Transverse colon (tissue), 4 donors: Measurements from ENCODE around the gene IL12A. TPM values are rescaled to one million over a fixed set of nuclear protein-coding genes. Genes with fewer than 3 reads are reported as not detected.

Experiments used
- DNase-seq: peaks from one replicate; pipeline ENCODE4 v3.0.0-alpha.2; 2019
- H3K27ac ChIP-seq, 4 donors: fragments of 200-600 bp; sonication (generic); 2 replicates each; pipeline ENCODE4 v1.5.1; 2016 to 2018; ENCODE audit warnings: inconsistent platforms in 4 of 4
- H3K27me3 ChIP-seq: fragments of 200-600 bp; sonication (generic); 2 replicates; pipeline ENCODE4 v1.5.1; 2017; ENCODE audit warnings: inconsistent platforms
- H3K36me3 ChIP-seq, 4 donors: fragments of 200-600 bp; sonication (generic); 2 replicates each; pipeline ENCODE4 v1.5.1; 2017 to 2019; ENCODE audit warnings: inconsistent platforms in 4 of 4
- H3K4me1 ChIP-seq, 4 donors: fragments of 200-600 bp; sonication (generic); 2 replicates each; pipeline ENCODE4 v1.5.1; 2017 to 2020; ENCODE audit warnings: inconsistent platforms in 4 of 4
- H3K4me3 ChIP-seq, 4 donors: fragments of 200-600 bp; sonication (generic); 1 replicate in 1 of 4; 2 replicates in 3 of 4; pipeline versions ENCODE4 v1.5.1 to v1.6.1; 2017 to 2019; ENCODE audit warnings: inconsistent platforms in 4 of 4
- H3K9me3 ChIP-seq, 2 donors: fragments of 200-600 bp; sonication (generic); 2 replicates each; pipeline ENCODE4 v1.5.1; 2017 to 2019; ENCODE audit warnings: inconsistent platforms in 2 of 2
- EP300 ChIP-seq: sonication (generic); formaldehyde crosslinking; IDR thresholded peaks from one replicate; pipeline ENCODE4 v1.6.1; 2017; ENCODE audit warnings: antibody characterized with exemption, low read depth
- POLR2A ChIP-seq: fragments of 450-650 bp; IDR thresholded peaks from one replicate; pipeline ENCODE4 v1.6.1; 2016; ENCODE audit warnings: antibody characterized with exemption, mild to moderate bottlenecking, moderate library complexity
- POLR2AphosphoS5 ChIP-seq, 3 donors: sonication (generic); formaldehyde crosslinking; IDR thresholded peaks; one replicate each; pipeline ENCODE4 v1.6.1; 2016; ENCODE audit warnings: antibody characterized with exemption in 3 of 3
- WGBS, 2 donors: methylation state at CpG; one replicate each; pipeline ENCODE4 v1.1.5; 2018; ENCODE audit warnings: low coverage in 1 of 2; 5-methylcytosine and 5-hydroxymethylcytosine counted together
- in situ Hi-C, 4 donors: fragments of 200-750 bp; cut with MboI; loops; one replicate each; pipeline versions ENCODE4 v1.15.0 to v1.15.1; 2017; ENCODE audit warnings: low sequenced_read_pairs in 3 of 4, low pct_ligation_motif_present in 1 of 4, low pct_unique_long_range_greater_than_20kb in 1 of 4
- intact Hi-C: fragments of 100-400 bp; cut with DNase I; formaldehyde crosslinking; loops from one replicate; pipeline ENCODE4 v1.15.1; 2023; ENCODE audit warnings: low total_unique reads
- total RNA-seq, 4 donors: library from RNA; depleted of rRNA; stranded (reverse); fragments of >200 nt; gene quantifications; one replicate each; pipeline ENCODE4 v1.1.0, GENCODE V29; 2016
- TF ChIP-seq, protein P1 (sequence below), 5 experiments: fragments of 200-600 bp in 3 of 5; fragments of 450-650 bp in 2 of 5; sonication (generic) in 3 of 5; IDR thresholded peaks; 1 replicate in 2 of 5; 2 replicates in 3 of 5; pipeline ENCODE4 v1.5.1; 2016 to 2017; ENCODE audit warnings: antibody characterized with exemption in 5 of 5, inconsistent platforms in 3 of 5, mild to moderate bottlenecking in 2 of 5, moderate library complexity in 1 of 5

IL12A gene
- total RNA-seq, 4 donors from 2014 or later: 3.4 to 6.4 TPM; not detected in 2

DNA sequence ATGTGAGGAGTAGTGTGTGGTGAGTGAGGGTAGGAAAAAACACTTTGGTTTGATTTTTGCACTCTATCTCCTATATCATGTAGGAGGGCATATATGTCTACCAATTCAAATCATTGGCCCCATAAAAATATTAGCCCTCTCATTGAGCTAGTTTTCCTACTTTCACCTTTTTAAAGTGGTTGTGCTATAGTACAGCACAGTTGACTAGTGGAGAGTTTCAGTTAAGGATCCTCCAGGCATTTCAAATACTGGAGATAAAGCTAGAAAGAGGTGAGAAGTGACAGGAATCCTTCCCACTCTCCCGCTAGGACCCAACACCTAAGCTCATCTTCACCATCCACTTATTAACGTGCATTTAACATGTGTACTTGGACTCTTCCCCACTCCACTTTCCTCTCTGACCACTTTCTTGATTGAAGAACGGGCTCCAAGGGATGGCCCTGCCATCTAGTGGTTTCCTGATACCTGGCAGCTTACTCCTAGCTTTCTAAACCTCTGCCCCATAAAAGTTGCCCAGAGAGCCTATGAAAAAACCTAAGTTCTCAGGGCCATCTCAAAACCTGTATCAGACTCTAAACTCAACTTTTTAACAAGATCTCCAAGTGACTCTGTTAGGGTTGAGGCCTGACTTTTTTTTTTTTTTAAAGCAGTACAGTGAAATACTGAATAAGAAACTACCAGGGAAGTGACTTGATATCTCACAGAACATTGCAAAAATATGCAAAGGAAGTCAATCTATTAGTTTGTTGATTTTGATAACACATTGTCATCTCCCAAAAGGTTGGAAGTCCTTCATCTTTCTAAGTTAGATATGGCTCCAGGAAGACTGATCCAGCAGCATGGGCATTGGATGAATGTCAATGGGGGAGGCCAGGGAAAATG lies 17.9 kb downstream of the IL12A start:
- in situ Hi-C loops (loop anchor here (5.0 to 25.0 kb wide), 5 partner anchors 82 to 744 kb away; no protein-coding TSS in a partner anchor), intact Hi-C loops (loop anchor here (10.0 kb wide), 1 partner anchor 742 kb away; no protein-coding TSS in a partner anchor)
- Histone ChIP-seq H3K4me3 (no peak overlapping the region), H3K27me3 (no peaks in the 10 kb centered on the region), H3K36me3 (no peaks in the 10 kb centered on the region), H3K27ac (no peak overlapping the region), H3K4me1 (no peaks in the 10 kb centered on the region), H3K9me3 (no peaks in the 10 kb centered on the region)
- peak; percentile 61 for DNase-seq
- WGBS, 2 donors: 18 to 27% methylated on average over 2 to 3 of the region's 3 CpGs
- TF ChIP-seq, protein P1, sequence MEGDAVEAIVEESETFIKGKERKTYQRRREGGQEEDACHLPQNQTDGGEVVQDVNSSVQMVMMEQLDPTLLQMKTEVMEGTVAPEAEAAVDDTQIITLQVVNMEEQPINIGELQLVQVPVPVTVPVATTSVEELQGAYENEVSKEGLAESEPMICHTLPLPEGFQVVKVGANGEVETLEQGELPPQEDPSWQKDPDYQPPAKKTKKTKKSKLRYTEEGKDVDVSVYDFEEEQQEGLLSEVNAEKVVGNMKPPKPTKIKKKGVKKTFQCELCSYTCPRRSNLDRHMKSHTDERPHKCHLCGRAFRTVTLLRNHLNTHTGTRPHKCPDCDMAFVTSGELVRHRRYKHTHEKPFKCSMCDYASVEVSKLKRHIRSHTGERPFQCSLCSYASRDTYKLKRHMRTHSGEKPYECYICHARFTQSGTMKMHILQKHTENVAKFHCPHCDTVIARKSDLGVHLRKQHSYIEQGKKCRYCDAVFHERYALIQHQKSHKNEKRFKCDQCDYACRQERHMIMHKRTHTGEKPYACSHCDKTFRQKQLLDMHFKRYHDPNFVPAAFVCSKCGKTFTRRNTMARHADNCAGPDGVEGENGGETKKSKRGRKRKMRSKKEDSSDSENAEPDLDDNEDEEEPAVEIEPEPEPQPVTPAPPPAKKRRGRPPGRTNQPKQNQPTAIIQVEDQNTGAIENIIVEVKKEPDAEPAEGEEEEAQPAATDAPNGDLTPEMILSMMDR (IDR thresholded peaks at IDR 0.05): peak; percentile 75 to 81 (median 79)
- TF ChIP-seq POLR2AphosphoS5 (IDR thresholded peaks at IDR 0.05): no peak

DNA sequence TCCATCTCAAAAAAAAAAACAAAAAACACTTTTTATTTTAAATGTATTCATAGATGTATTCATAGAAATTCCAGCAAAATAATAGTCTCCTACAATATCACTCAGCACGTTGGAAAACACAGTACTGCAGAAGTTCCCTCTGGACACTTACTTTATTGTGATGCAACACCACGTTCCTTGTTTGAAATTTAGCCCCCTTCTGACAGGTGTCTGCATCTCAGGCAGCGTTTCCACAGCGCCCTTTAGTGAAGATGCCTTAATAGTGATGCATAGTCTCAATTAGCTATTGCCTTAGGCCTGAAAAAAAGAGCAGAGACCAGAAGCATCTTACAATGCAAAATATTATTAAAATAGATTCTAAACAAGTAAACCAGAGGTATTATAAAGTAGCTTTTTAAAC lies 20.3 kb downstream of the IL12A start:
- H3K27ac ChIP-seq: no peak overlapping the region
- no peak for DNase-seq
- no peaks in the 10 kb centered on the region for H3K9me3 ChIP-seq
- in situ Hi-C loops (loop anchor here (5.0 to 25.0 kb wide), 5 partner anchors 84 to 747 kb away; no protein-coding TSS in a partner anchor), intact Hi-C loops (loop anchor here (10.0 kb wide), 1 partner anchor 744 kb away; no protein-coding TSS in a partner anchor)
- H3K27me3 ChIP-seq: no peaks in the 10 kb centered on the region
- H3K4me1 ChIP-seq: no peaks in the 10 kb centered on the region
- H3K4me3 ChIP-seq: no peak overlapping the region
- no peaks in the 10 kb centered on the region for H3K36me3 ChIP-seq
- WGBS, 2 donors: 70 to 72% methylated on average over 3 to 4 of the region's 4 CpGs
- no peak for TF ChIP-seq EP300
- no peak for TF ChIP-seq POLR2AphosphoS5 (IDR thresholded peaks at IDR 0.05)
- TF ChIP-seq, protein P1 (IDR thresholded peaks at IDR 0.05): no peak
- no peak for TF ChIP-seq POLR2A

DNA sequence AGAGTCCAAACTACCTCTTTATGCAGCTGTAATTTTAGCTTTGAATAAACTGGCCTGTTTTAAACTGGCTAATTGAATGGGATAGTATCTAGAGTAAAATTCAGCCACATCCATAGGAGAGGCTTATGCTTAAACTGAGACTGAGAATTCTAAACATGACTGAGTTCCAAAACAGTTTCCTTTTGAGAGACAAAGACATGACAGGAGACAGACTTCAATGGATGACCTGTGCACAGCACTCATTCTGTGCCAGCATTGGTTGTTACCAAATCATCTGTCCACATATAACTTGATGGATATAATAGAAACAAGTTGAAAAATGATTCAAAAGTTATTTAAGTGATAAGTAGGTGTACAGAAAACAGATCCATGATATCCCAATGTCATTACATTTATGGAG lies 20.9 kb downstream of the IL12A start:
- H3K4me1 ChIP-seq: no peaks in the 10 kb centered on the region
- no peak for DNase-seq
- TF ChIP-seq POLR2AphosphoS5 (IDR thresholded peaks at IDR 0.05) (no peak), POLR2A (no peak), EP300 (no peak)
- TF ChIP-seq, protein P1 (IDR thresholded peaks at IDR 0.05): no peak
- H3K27me3 ChIP-seq: no peaks in the 10 kb centered on the region
- no peak overlapping the region for H3K27ac ChIP-seq
- H3K36me3 ChIP-seq: no peaks in the 10 kb centered on the region
- H3K4me3 ChIP-seq: no peak overlapping the region
- in situ Hi-C loops: loop anchor here (5.0 to 25.0 kb wide), 5 partner anchors 85 to 747 kb away; no protein-coding TSS in a partner anchor
- intact Hi-C loops: loop anchor here (10.0 kb wide), 1 partner anchor 745 kb away; no protein-coding TSS in a partner anchor
- no peaks in the 10 kb centered on the region for H3K9me3 ChIP-seq

DNA sequence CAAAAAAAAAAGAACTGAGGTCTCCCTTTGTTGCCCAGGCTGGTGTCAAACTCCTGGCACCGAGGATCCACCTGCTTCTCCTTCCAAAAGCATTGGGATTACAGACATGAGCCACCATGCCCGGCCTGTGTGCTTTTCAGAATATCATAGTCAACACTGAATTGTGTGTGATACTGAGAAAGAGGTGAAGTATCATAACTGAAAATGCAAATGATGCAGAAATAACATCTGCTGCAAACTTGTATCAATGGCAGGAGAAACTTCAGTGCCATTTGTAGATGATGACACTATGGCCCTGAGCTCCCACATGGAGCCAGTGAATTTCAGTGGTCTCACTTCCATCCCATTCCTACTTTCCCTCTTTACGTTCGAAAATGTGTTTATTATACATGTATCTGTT lies 21.9 kb downstream of the IL12A start:
- H3K27ac ChIP-seq: no peak overlapping the region
- no peak overlapping the region for H3K4me3 ChIP-seq
- no peaks in the 10 kb centered on the region for H3K36me3 ChIP-seq
- intact Hi-C loops (no loop called here), in situ Hi-C loops (loop anchor here in 3 of 4 donors (25.0 kb wide), 2 partner anchors 398 to 748 kb away; no protein-coding TSS in a partner anchor)
- H3K9me3 ChIP-seq: no peaks in the 10 kb centered on the region
- DNase-seq: no peak
- H3K4me1 ChIP-seq: no peaks in the 10 kb centered on the region
- WGBS, 2 donors: 81 to 88% methylated on average over 4 of the region's 4 CpGs
- no peaks in the 10 kb centered on the region for H3K27me3 ChIP-seq
- TF ChIP-seq EP300: no peak
- TF ChIP-seq, protein P1 (IDR thresholded peaks at IDR 0.05): no peak
- no peak for TF ChIP-seq POLR2AphosphoS5 (IDR thresholded peaks at IDR 0.05)
- TF ChIP-seq POLR2A: no peak
